Measurements from ENCODE around the gene BCAS4.

DNA sequence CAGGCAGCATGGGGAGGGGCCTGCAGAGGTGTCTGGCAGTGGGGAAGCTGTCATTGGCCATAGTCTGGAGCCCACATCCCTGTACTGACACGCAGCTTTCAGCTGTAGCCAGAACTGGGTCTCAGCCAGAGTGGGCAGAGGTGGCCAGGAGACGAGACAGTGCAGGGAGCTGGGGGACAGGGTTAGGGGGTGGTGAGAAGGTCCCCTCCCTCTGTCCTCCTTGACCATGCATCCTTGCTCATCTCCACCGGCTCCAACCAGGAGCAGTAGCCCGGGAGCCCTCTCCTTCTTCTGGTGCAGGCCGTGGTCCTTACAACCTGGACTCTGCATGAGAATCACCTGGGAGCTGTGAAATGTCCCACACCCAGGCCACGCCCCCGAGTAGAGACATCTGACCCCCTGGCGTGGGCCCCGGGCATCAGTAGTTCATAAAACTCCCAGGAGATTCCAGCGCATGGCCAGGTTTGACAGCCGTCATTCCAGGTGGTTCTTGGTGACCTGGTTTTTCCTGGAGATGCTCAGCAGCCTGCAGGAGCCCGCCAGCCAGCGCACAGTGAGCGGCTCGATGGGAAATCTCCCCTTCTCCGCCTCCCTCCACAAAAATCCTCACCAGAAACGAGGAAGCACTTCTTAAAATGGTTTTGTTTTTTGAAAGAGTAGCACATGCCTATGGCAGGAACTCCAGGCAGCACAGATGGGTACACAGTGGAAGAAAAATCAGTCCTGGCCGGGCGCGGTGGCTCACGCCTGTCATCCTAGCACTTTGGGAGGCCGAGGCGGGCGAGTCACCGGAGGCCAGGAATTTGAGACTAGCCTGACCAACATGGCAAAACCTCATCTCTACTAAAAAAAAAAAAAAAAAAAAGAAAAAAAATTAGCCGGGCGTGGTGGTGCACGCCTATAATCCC is 80.2 kb downstream of the BCAS4 start:
- no peak for TF ChIP-seq CTCF (IDR thresholded peaks at IDR 0.05)
- no peak for TF ChIP-seq POLR2A (IDR thresholded peaks at IDR 0.05)

All from thyroid gland (tissue), 4 donors.